Measurements from ENCODE around the gene DHX8. TPM values are rescaled to one million over a fixed set of nuclear protein-coding genes. Genes with fewer than 3 reads are reported as not detected.
A peak's percentile ranks its signal among the peaks of the same experiment; 100 is the strongest.

The DHX8 gene
- total RNA-seq, 1 donor from 2014 or later, result 54.1 TPM

DNA sequence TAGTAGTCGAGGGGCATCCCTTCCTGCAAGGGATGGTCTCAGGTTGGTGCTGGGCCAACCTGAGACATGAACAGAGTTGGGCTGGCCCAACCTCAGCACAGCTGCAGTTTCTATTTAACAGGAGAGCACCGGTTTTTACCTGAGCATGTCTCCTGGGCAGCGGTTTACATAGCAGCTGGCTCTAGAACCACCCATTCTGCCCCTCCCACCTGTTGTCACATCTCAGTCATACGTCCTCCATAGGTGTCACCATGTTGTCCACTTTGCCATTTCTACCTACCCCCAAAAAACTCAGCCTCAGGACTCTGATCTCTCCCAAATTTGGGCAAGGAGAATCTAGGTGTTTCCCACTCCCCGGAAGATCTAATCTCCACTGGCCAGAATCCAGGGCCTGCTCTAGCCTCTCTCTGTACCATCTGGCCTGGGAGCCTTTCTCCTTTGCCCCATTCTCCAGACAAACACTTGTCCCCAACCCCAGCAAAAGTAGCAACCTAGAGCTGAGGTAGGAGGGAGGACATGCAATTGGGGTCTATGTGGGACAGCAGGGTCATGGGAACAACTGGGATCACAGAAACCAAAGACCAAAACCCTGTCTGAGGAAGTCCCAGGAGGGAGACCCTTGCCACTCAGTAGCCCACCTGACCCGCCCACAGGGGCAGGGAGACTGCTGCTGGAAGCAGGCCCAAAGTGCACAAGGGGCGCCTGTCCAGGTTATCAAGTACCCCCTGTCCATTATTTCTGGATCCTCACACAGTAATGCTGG lies 43.3 kb downstream of the DHX8 start:
- no peak overlapping the region for H3K4me3 Mint-ChIP-seq (ENCODE audit: unreplicated experiment)
- H3K9me3 Mint-ChIP-seq (ENCODE audit: unreplicated experiment), result no peaks in the 10 kb centered on the region
- H3K4me1 Mint-ChIP-seq (ENCODE audit: unreplicated experiment), result peaks cover 52% of the 10 kb centered on the region
- TF ChIP-seq, protein P1, sequence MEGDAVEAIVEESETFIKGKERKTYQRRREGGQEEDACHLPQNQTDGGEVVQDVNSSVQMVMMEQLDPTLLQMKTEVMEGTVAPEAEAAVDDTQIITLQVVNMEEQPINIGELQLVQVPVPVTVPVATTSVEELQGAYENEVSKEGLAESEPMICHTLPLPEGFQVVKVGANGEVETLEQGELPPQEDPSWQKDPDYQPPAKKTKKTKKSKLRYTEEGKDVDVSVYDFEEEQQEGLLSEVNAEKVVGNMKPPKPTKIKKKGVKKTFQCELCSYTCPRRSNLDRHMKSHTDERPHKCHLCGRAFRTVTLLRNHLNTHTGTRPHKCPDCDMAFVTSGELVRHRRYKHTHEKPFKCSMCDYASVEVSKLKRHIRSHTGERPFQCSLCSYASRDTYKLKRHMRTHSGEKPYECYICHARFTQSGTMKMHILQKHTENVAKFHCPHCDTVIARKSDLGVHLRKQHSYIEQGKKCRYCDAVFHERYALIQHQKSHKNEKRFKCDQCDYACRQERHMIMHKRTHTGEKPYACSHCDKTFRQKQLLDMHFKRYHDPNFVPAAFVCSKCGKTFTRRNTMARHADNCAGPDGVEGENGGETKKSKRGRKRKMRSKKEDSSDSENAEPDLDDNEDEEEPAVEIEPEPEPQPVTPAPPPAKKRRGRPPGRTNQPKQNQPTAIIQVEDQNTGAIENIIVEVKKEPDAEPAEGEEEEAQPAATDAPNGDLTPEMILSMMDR (IDR thresholded peaks at IDR 0.05; ENCODE audit: unreplicated experiment), result no peak
- peak overlapping the region; percentile 58 for H3K27ac Mint-ChIP-seq (ENCODE audit: unreplicated experiment)
- H3K27me3 Mint-ChIP-seq (ENCODE audit: unreplicated experiment), result peaks cover 6% of the 10 kb centered on the region
- H3K36me3 Mint-ChIP-seq (ENCODE audit: low read depth, unreplicated experiment), result peaks cover 12% of the 10 kb centered on the region
- no peak for DNase-seq (ENCODE audit: low spot score)

DNA sequence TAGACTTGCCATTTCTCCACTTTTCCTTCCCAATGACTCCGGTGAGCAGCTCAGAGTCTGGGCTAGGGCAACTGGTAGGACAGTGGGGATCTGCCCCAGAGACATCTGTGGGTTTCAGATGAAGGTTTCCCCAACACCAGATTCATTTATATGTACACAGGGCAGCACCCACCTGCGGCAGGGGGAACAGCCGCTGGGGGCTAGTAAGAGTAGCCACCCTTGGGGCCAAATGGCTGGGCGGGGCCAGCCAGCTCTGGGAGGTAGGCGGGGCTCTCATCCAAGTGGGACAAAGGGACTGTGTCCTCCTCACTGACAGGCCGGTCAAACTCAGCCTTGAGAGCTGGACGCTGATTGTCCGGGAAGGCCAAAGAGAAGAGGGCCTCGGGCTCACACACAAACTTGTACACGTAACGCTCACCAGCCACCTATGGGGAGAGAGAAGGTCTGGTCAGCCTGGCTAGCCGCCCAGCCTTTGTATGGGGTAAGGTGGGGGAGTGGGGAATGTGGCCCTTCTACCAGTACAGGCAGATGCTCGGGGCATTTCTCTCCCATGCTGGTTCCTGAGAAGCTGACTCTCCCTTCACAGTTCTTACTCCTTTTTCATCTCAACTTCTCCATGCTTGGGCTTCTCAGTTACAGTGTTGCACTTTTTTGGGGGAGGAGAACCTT lies 44.7 kb downstream of the DHX8 start:
- Mint-ChIP-seq H3K27me3 (ENCODE audit: unreplicated experiment) (peaks cover 6% of the 10 kb centered on the region), H3K27ac (ENCODE audit: unreplicated experiment) (peak overlapping the region; percentile 45), H3K4me1 (ENCODE audit: unreplicated experiment) (peaks cover 57% of the 10 kb centered on the region), H3K9me3 (ENCODE audit: unreplicated experiment) (no peaks in the 10 kb centered on the region), H3K36me3 (ENCODE audit: low read depth, unreplicated experiment) (peaks cover 9% of the 10 kb centered on the region), H3K4me3 (ENCODE audit: unreplicated experiment) (peak overlapping the region; percentile 73)
- no peak for DNase-seq (ENCODE audit: low spot score)
- TF ChIP-seq, protein P1 (IDR thresholded peaks at IDR 0.05; ENCODE audit: unreplicated experiment), result no peak

DNA sequence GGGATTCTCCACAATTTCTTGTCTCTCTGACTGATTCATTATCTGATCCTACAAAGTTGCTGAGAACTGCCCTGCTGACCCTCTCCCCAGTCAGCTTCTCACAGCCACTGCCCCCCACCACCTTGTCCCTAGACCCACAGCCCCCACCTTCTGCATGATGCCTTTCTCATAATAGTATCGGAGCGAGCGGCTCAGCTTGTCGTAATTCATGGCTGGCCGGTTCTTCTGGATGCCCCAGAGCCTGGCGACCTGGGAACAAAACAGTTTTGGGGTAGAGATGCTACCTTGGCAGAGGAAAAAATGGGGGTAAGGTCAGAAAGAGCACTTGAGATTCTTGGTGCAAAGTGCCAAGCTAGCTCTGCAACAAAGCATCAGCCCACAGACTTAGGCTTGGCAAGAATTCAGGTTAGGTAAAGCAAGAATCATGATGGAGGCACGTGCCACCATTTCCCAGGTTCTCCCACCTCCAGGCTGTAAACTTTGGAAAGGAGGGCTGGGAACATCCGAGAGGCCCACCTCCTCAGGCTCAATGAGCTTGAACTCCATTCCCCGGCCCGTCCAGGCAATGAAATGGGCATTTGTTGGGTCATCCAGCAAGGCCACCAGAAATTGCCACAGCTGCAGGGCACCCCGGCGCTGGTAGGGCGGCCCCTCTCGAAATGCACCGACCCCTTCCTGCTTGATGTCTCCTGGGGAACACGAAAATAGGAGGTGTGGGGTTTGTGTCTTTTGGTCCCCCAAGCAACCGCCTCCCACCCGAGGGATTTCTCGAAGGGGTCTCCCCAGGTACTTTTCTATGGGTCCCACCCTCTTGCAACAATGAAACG lies 45.4 kb downstream of the DHX8 start:
- Mint-ChIP-seq H3K27me3 (ENCODE audit: unreplicated experiment) (peaks cover 6% of the 10 kb centered on the region), H3K36me3 (ENCODE audit: low read depth, unreplicated experiment) (peaks cover 9% of the 10 kb centered on the region), H3K4me3 (ENCODE audit: unreplicated experiment) (peak overlapping the region; percentile 73), H3K9me3 (ENCODE audit: unreplicated experiment) (no peaks in the 10 kb centered on the region), H3K4me1 (ENCODE audit: unreplicated experiment) (peaks cover 62% of the 10 kb centered on the region), H3K27ac (ENCODE audit: unreplicated experiment) (peak overlapping the region; percentile 45)
- no peak for DNase-seq (ENCODE audit: low spot score)
- TF ChIP-seq, protein P1 (IDR thresholded peaks at IDR 0.05; ENCODE audit: unreplicated experiment), result no peak

DNA sequence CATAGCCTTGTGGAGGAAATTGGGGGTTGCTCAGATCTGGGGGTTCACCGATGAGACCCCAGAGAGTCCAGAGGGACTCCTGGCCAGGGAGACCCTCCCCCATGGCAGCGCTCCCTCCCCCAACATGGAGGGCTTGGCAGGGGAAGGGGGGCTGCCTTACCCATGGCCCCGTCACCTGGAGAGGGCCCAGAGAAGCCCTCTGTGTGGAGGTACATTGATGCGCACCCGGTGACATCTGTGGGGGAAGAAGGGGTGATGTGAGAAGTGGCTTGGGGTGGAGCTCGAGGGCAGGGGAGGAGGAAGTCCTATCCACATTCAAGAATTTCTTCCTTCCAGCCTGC lies 46.1 kb downstream of the DHX8 start:
- peaks cover 62% of the 10 kb centered on the region for H3K4me1 Mint-ChIP-seq (ENCODE audit: unreplicated experiment)
- H3K9me3 Mint-ChIP-seq (ENCODE audit: unreplicated experiment), result no peaks in the 10 kb centered on the region
- DNase-seq (ENCODE audit: low spot score), result no peak
- TF ChIP-seq, protein P1 (IDR thresholded peaks at IDR 0.05; ENCODE audit: unreplicated experiment), result no peak
- peaks cover 6% of the 10 kb centered on the region for H3K27me3 Mint-ChIP-seq (ENCODE audit: unreplicated experiment)
- H3K27ac Mint-ChIP-seq (ENCODE audit: unreplicated experiment), result peak overlapping the region; percentile 92
- peak overlapping the region; percentile 42 for H3K4me3 Mint-ChIP-seq (ENCODE audit: unreplicated experiment)
- H3K36me3 Mint-ChIP-seq (ENCODE audit: low read depth, unreplicated experiment), result peaks cover 9% of the 10 kb centered on the region

Data from endothelial cell (in vitro differentiated cells).